ENCODE measurements around the gene BAHCC1.

Gene BAHCC1

GRCh38 chr17:81391936-81392908, 3.0 kb upstream of the BAHCC1 start:
- H3K27ac ChIP-seq (ENCODE audit: low read depth, low read length): peak overlapping the region; percentile 95
- no peaks in the 10 kb centered on the region for H3K36me3 ChIP-seq (ENCODE audit: control insufficient read depth, insufficient read depth, low read length)
- peak overlapping the region; percentile 52 for H3K9ac ChIP-seq (ENCODE audit: low read length)
- peaks cover 35% of the 10 kb centered on the region for H3K4me1 ChIP-seq (ENCODE audit: control insufficient read depth, insufficient read depth, low read length)
- no peaks in the 10 kb centered on the region for H3K27me3 ChIP-seq (ENCODE audit: control insufficient read depth, insufficient read depth, low read length)
- H3K4me3 ChIP-seq (ENCODE audit: low read length): peak overlapping the region; percentile 68

GRCh38 chr17:81392909-81393654, 2.2 kb upstream of the BAHCC1 start:
- Histone ChIP-seq H3K27me3 (ENCODE audit: control insufficient read depth, insufficient read depth, low read length) (no peaks in the 10 kb centered on the region), H3K4me1 (ENCODE audit: control insufficient read depth, insufficient read depth, low read length) (peaks cover 34% of the 10 kb centered on the region), H3K9ac (ENCODE audit: low read length) (peak overlapping the region; percentile 45), H3K27ac (ENCODE audit: low read depth, low read length) (peak overlapping the region; percentile 95), H3K36me3 (ENCODE audit: control insufficient read depth, insufficient read depth, low read length) (no peaks in the 10 kb centered on the region), H3K4me3 (ENCODE audit: low read length) (peak overlapping the region; percentile 68)

DNA sequence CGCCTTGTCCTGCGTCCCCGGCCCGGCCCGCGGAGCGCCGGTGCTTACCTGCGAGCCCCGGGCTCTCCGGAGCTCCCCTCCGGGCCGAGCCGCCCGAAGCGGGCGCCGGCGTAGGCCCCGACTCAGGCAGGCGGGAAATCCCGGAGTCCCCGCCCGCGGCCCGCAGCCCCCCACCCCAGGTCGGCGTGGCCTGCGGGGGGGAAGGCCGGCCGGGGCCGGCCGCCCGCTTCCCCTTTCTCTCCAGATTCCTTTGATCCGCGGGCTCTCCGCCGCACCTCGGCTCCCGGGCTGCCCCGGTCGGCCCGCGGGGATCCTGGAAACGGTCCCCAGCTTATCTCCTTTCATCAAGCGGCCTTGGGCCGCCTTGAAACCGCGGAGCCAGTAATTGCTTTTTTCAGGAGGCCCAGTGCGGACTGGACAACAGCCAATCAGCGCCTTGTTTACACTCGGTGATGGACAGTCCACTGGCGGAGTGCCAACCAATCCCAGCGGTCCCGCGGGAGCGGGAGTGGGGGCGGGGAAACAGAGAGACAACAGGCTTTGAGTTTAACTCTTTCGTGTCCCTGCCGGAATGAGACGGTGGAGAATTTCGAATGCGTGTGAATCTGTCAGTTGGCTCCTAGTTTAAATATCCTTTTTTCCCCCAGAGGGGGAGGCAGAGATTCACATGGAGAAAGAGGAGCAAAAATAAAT, 1.4 kb upstream of the BAHCC1 start:
- Histone ChIP-seq H3K36me3 (ENCODE audit: control insufficient read depth, insufficient read depth, low read length) (no peaks in the 10 kb centered on the region), H3K27me3 (ENCODE audit: control insufficient read depth, insufficient read depth, low read length) (no peaks in the 10 kb centered on the region), H3K4me1 (ENCODE audit: control insufficient read depth, insufficient read depth, low read length) (peaks cover 28% of the 10 kb centered on the region), H3K27ac (ENCODE audit: low read depth, low read length) (peak overlapping the region; percentile 95), H3K9ac (ENCODE audit: low read length) (peak overlapping the region; percentile 30), H3K4me3 (ENCODE audit: low read length) (peak overlapping the region; percentile 68)

DNA sequence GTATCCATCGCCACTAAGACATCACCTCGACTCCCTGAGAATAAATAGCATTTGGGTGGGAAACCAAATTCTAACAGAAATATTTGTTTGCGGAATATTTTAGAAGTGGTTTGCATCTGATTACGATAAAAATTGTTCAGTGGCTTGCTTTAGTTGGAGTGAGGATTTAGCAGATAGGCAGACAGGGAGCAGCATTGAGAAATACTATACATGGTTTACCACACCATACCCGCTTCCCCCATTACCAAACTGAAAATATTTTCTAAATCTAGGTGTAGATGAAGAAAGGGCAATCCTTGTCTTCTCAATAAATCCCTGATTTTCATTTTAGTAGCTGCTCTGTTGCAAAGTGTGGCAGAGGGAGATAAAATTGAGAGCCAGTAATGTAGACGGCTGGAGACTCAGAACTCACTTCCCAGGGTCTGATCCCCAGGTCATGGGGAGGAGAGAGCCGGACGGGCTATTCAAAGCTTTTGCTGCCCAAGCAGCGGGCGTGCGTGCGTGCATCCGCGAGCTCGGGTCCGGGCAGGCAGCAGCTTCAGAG, 808 bp upstream of the BAHCC1 start:
- H3K36me3 ChIP-seq (ENCODE audit: control insufficient read depth, insufficient read depth, low read length): no peaks in the 10 kb centered on the region
- H3K4me3 ChIP-seq (ENCODE audit: low read length): peak overlapping the region; percentile 54
- H3K4me1 ChIP-seq (ENCODE audit: control insufficient read depth, insufficient read depth, low read length): peaks cover 23% of the 10 kb centered on the region
- H3K9ac ChIP-seq (ENCODE audit: low read length): no peak overlapping the region
- H3K27me3 ChIP-seq (ENCODE audit: control insufficient read depth, insufficient read depth, low read length): no peaks in the 10 kb centered on the region
- peak overlapping the region; percentile 52 for H3K27ac ChIP-seq (ENCODE audit: low read depth, low read length)

- Histone ChIP-seq H3K4me1 (ENCODE audit: control insufficient read depth, insufficient read depth, low read length) (peaks cover 25% of the 10 kb centered on the region), H3K36me3 (ENCODE audit: control insufficient read depth, insufficient read depth, low read length) (no peaks in the 10 kb centered on the region), H3K4me3 (ENCODE audit: low read length) (peak overlapping the region; percentile 87), H3K9ac (ENCODE audit: low read length) (peak overlapping the region; percentile 73), H3K27ac (ENCODE audit: low read depth, low read length) (peak overlapping the region; percentile 94), H3K27me3 (ENCODE audit: control insufficient read depth, insufficient read depth, low read length) (no peaks in the 10 kb centered on the region)
These were observed 482 bp downstream of the BAHCC1 start for GRCh38 chr17:81395600-81396277.

GRCh38 chr17:81396278-81396721, 1.0 kb downstream of the BAHCC1 start:
- Histone ChIP-seq H3K27ac (ENCODE audit: low read depth, low read length) (peak overlapping the region; percentile 94), H3K9ac (ENCODE audit: low read length) (peak overlapping the region; percentile 77), H3K36me3 (ENCODE audit: control insufficient read depth, insufficient read depth, low read length) (no peaks in the 10 kb centered on the region), H3K27me3 (ENCODE audit: control insufficient read depth, insufficient read depth, low read length) (no peaks in the 10 kb centered on the region), H3K4me3 (ENCODE audit: low read length) (peak overlapping the region; percentile 87), H3K4me1 (ENCODE audit: control insufficient read depth, insufficient read depth, low read length) (peaks cover 26% of the 10 kb centered on the region)

DNA sequence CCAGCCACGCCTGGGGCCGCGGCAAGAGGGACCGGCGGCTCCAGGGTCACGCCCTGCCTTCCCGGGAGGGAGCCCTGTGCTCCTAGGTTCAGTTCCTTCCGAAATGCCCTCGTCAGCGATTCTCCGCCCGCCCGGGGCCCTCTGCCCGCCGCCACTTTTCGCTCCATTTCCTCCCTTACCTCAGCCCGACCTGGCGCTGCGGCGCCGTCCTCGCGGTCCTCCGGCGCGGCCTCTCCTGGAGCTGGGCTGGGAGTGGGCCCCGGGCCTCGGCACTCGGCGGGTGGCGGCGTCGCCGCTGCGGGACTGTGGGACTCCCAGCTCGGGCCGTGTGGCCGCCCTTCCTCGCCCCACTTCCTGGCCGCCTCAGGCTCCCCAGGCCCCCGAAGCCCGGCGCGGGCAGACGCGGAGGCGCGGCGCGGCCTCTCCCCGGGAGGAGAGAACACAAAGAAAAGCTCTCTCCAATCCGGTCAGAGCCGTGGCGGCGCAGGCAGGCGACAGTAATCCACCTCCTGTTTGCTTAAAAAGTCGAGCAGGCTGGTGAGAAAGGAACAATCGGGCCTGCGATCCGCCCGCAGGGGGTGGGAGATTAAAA, 1.6 kb downstream of the BAHCC1 start:
- Histone ChIP-seq H3K27me3 (ENCODE audit: control insufficient read depth, insufficient read depth, low read length) (no peaks in the 10 kb centered on the region), H3K27ac (ENCODE audit: low read depth, low read length) (peak overlapping the region; percentile 94), H3K9ac (ENCODE audit: low read length) (peak overlapping the region; percentile 77), H3K36me3 (ENCODE audit: control insufficient read depth, insufficient read depth, low read length) (no peaks in the 10 kb centered on the region), H3K4me3 (ENCODE audit: low read length) (peak overlapping the region; percentile 87), H3K4me1 (ENCODE audit: control insufficient read depth, insufficient read depth, low read length) (peaks cover 26% of the 10 kb centered on the region)

DNA sequence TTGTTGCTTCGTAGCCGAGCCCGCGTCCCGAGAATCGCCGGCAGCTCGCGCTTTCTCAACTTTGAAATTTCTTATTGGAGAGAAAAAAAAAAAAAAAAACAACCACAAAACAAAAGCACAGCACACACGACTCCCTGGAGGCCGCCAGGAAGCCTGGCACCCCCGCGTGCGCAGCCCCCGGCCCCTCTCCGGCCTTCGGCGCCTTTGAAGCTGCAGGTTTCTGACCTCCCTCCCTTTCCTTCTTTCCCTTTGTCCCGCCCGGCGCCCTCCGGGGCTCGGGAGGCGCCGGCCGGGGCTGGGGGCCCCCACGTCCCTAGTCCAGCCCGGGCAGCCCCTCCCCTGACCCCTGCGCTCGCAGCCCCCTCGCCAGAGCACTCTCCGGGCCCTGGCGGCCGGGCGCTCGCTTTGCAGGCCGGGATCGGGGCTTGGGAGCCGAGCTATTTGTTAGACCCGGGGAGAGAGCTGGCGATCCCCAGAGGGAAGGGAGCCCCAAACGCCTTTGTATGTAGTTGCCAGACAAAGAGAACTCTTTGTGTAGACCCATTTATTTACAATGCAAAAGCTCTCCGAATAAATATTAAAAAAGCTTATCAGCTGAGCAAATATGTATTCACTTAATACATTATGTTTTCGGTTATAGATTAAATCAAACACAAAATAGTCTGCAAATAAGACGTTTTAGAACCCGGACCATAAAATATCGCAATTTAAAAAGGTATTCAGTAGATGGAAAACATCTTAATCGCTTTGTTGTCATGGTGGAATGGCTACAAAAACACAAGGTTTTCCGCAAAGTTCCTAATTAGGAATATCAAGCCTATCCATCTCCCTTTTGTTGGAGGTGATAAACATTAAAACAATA, 2.3 kb downstream of the BAHCC1 start:
- Histone ChIP-seq H3K36me3 (ENCODE audit: control insufficient read depth, insufficient read depth, low read length) (no peaks in the 10 kb centered on the region), H3K27ac (ENCODE audit: low read depth, low read length) (peak overlapping the region; percentile 94), H3K4me3 (ENCODE audit: low read length) (peak overlapping the region; percentile 87), H3K27me3 (ENCODE audit: control insufficient read depth, insufficient read depth, low read length) (no peaks in the 10 kb centered on the region), H3K9ac (ENCODE audit: low read length) (peak overlapping the region; percentile 77), H3K4me1 (ENCODE audit: control insufficient read depth, insufficient read depth, low read length) (peaks cover 20% of the 10 kb centered on the region)

- peak overlapping the region; percentile 77 for H3K9ac ChIP-seq (ENCODE audit: low read length)
- peak overlapping the region; percentile 94 for H3K27ac ChIP-seq (ENCODE audit: low read depth, low read length)
- H3K27me3 ChIP-seq (ENCODE audit: control insufficient read depth, insufficient read depth, low read length): no peaks in the 10 kb centered on the region
- peak overlapping the region; percentile 87 for H3K4me3 ChIP-seq (ENCODE audit: low read length)
- peaks cover 23% of the 10 kb centered on the region for H3K4me1 ChIP-seq (ENCODE audit: control insufficient read depth, insufficient read depth, low read length)
- no peaks in the 10 kb centered on the region for H3K36me3 ChIP-seq (ENCODE audit: control insufficient read depth, insufficient read depth, low read length)
These were observed 3.0 kb downstream of the BAHCC1 start for GRCh38 chr17:81398176-81398831.

- Histone ChIP-seq H3K27me3 (ENCODE audit: control insufficient read depth, insufficient read depth, low read length) (no peaks in the 10 kb centered on the region), H3K4me3 (ENCODE audit: low read length) (peak overlapping the region; percentile 87), H3K27ac (ENCODE audit: low read depth, low read length) (peak overlapping the region; percentile 94), H3K36me3 (ENCODE audit: control insufficient read depth, insufficient read depth, low read length) (no peaks in the 10 kb centered on the region), H3K9ac (ENCODE audit: low read length) (peak overlapping the region; percentile 19), H3K4me1 (ENCODE audit: control insufficient read depth, insufficient read depth, low read length) (peaks cover 27% of the 10 kb centered on the region)
These were observed 3.7 kb downstream of the BAHCC1 start for GRCh38 chr17:81398832-81399411.

Measured in rectal smooth muscle tissue (tissue), 1 donor.